Liver (tissue), 9 donors: ENCODE measurements around the gene ENTPD8. TPM values are rescaled to one million over a fixed set of nuclear protein-coding genes. Genes with fewer than 3 reads are reported as not detected.

Source experiments
- DNase-seq: peaks from one replicate; pipeline ENCODE4 v3.0.0-alpha.2; 2017; ENCODE audit warnings: low spot score
- H3K27ac ChIP-seq, 2 donors: one replicate each; pipeline ENCODE4 v1.7.0; 2013; ENCODE audit warnings: inconsistent platforms in 2 of 2, low read length in 2 of 2, control low read depth in 1 of 2, low read depth in 1 of 2, mild to moderate bottlenecking in 1 of 2
- H3K27me3 ChIP-seq, 4 donors: one replicate each; pipeline versions ENCODE4 v1.6.1 to v1.7.0; 2013; ENCODE audit warnings: low read length in 3 of 4, inconsistent platforms in 1 of 4, mild to moderate bottlenecking in 1 of 4, moderate library complexity in 1 of 4; ENCODE audit not compliant: control insufficient read depth in 4 of 4, insufficient read depth in 4 of 4
- H3K36me3 ChIP-seq, 4 donors: one replicate each; pipeline versions ENCODE4 v1.6.1 to v1.7.0; 2013; ENCODE audit warnings: low read length in 3 of 4, mild to moderate bottlenecking in 3 of 4, low read depth in 1 of 4, moderate library complexity in 1 of 4; ENCODE audit not compliant: control insufficient read depth in 4 of 4, insufficient read depth in 3 of 4
- H3K4me1 ChIP-seq, 4 donors: one replicate each; pipeline versions ENCODE4 v1.6.1 to v1.7.0; 2013; ENCODE audit warnings: low read length in 3 of 4, mild to moderate bottlenecking in 3 of 4, moderate library complexity in 1 of 4; ENCODE audit not compliant: control insufficient read depth in 4 of 4, insufficient read depth in 4 of 4
- H3K4me3 ChIP-seq, 3 donors: one replicate each; pipeline versions ENCODE4 v1.6.1 to v1.7.0; 2013; ENCODE audit warnings: low read length in 3 of 3, control low read depth in 1 of 3, low read depth in 1 of 3, mild to moderate bottlenecking in 1 of 3
- H3K9ac ChIP-seq, 2 donors: one replicate each; pipeline ENCODE4 v1.7.0; 2013; ENCODE audit warnings: low read length in 2 of 2, mild to moderate bottlenecking in 2 of 2, moderate library complexity in 2 of 2, control low read depth in 1 of 2, low read depth in 1 of 2
- H3K9me3 ChIP-seq, 4 donors: one replicate each; pipeline versions ENCODE4 v1.6.1 to v1.7.0; 2013; ENCODE audit warnings: low read length in 3 of 4; ENCODE audit not compliant: control insufficient read depth in 4 of 4
- ATF3 ChIP-seq: IDR thresholded peaks from 2 replicates; pipeline ENCODE4 v1.6.1; 2016; ENCODE audit warnings: antibody characterized with exemption
- CTCF ChIP-seq: fragments of 150-350 bp; IDR thresholded peaks from 2 replicates; pipeline ENCODE4 v1.5.1; 2017; ENCODE audit warnings: improper control_type of control experiment, low read depth, low read length; ENCODE audit not compliant: missing input control
- EGR1 ChIP-seq, 2 donors: IDR thresholded peaks; 2 replicates each; pipeline ENCODE4 v1.6.1; 2016 to 2018; ENCODE audit warnings: antibody characterized with exemption in 2 of 2, low read depth in 2 of 2
- FOXA1 ChIP-seq: IDR thresholded peaks from 2 replicates; pipeline ENCODE4 v1.6.1; 2016; ENCODE audit warnings: antibody characterized with exemption
- HNF4G ChIP-seq: IDR thresholded peaks from 2 replicates; pipeline ENCODE4 v1.6.1; 2016; ENCODE audit warnings: antibody characterized with exemption
- JUND ChIP-seq, 2 donors: IDR thresholded peaks; 2 replicates each; pipeline ENCODE4 v1.6.1; 2016; ENCODE audit warnings: antibody characterized with exemption in 2 of 2
- RAD21 ChIP-seq, 2 donors: IDR thresholded peaks; 2 replicates each; pipeline ENCODE4 v1.6.1; 2016; ENCODE audit warnings: antibody characterized with exemption in 2 of 2, mild to moderate bottlenecking in 2 of 2
- REST ChIP-seq: IDR thresholded peaks from 2 replicates; pipeline ENCODE4 v1.6.1; 2016; ENCODE audit warnings: antibody characterized with exemption, mild to moderate bottlenecking
- TAF1 ChIP-seq: conservative IDR thresholded peaks from 2 replicates; pipeline ENCODE4 v1.6.1; 2016; ENCODE audit warnings: antibody characterized with exemption, mild to moderate bottlenecking
- YY1 ChIP-seq: IDR thresholded peaks from 2 replicates; pipeline ENCODE4 v1.6.1; 2016; ENCODE audit warnings: antibody characterized with exemption, mild to moderate bottlenecking
- ZBTB33 ChIP-seq: IDR thresholded peaks from 2 replicates; pipeline ENCODE4 v1.6.1; 2016; ENCODE audit warnings: antibody characterized with exemption
- WGBS: extraction: QIAGEN DNeasy Blood & Tissue Kit; methylation state at CpG from one replicate; pipeline ENCODE4 v1.1.7; 2013; 5-methylcytosine and 5-hydroxymethylcytosine counted together
- polyA plus RNA-seq, 2 donors: library from polyadenylated mRNA; stranded (reverse) in 1 of 2; unstranded in 1 of 2; fragments of 200-250 nt in 1 of 2; fragments of >200 nt in 1 of 2; fragmentation: Nextera tagmentation in 1 of 2; extraction: Ambion mirVana in 1 of 2; gene quantifications; one replicate each; pipeline versions ENCODE4 v1.2.1 to v1.2.3, GENCODE V29; 2013 to 2015
- total RNA-seq, 2 donors: library from RNA; depleted of rRNA; stranded (reverse); fragments of >200 nt; gene quantifications; one replicate each; pipeline ENCODE4 v1.2.3, GENCODE V29; 2014
- TF ChIP-seq, protein P1 (sequence below): IDR thresholded peaks from 2 replicates; pipeline ENCODE4 v1.6.1; 2016; ENCODE audit warnings: antibody characterized with exemption
- donor health status: healthy.
- donor health status: healthy.
- donor health status: healthy.
- donor health status: healthy.
- donor health status: healthy.

Gene ENTPD8
- total and polyA plus RNA-seq, 4 donors: 1.6 to 6.2 (median 4.9) TPM

DNA sequence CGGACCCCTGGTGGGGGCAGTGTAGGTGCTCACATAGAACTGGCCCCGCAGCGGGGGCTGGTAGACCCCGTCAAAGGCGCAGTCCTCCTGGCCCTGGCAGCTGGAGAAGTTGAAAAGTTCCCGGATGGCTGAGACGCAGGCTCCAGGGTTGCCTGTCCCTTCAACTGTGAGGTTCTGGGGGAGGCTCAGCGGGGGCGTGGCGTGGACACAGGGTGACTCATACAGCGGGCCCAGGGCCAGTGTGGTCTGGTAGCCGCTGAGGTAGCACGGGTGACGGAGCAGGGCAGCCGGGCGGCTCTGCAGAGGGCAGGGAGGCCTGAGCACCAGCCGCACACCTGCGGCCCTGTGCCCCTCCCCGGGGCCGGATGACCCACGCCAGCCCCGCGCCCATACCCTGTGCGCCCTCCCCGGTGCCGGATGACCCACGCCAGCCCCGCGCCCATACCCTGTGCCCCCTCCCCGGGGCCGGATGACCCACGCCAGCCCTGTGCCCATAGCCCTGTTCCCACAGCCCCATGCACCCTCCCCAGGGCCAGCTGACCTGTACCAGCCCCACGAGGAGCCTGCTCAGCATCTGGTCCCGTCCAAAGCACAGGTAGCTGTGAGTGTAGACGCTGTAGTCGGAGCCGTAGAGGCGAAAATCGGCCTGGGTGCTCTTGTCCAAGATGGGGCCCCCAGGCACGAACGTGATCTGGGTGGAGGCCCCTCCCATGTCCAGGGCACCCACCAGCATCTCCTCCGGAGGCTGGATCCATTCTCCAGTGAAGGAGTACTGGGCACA lies 5.0 kb downstream of the ENTPD8 start:
- Histone ChIP-seq H3K27ac (no peak overlapping the region), H3K4me3 (no peak overlapping the region), H3K27me3 (no peaks in the 10 kb centered on the region), H3K9ac (no peak overlapping the region), H3K36me3 (no peaks in the 10 kb centered on the region), H3K9me3 (no peaks in the 10 kb centered on the region), H3K4me1 (peaks cover 0 to 4% (median 0%) of the 10 kb centered on the region in 4 donors)
- TF ChIP-seq YY1 (no peak), JUND (IDR thresholded peaks at IDR 0.05) (peak in 1 of 2 donors; percentile 38)
- 81% methylated on average over 42 of the region's 42 CpGs for WGBS
- no peak for DNase-seq

DNA sequence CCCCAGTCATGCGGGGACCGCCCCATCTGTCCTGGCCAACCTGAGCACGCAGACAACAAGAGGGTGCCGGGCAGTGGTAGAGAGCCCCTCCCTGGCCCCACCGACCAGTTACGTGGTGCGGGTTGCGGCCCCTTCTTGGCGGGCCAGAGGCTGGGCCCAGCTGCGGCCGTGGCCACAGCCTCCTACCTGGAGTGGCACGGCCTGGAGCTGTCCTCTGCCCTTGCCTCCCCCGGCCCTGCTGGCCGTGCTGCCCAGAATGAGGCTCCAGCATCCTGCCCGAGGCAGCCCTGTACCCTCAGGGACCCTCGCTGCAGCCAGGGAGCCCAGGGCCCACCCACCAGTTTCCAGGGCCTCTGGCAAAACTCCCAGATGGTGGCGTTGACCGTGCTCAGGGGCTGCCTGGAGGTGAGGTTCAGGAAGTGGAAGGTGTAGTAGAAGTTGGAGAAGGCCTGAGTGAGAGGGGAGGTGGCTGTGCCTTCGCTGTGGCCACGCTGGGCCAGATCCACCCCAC lies 5.7 kb downstream of the ENTPD8 start:
- Histone ChIP-seq H3K4me3 (no peak overlapping the region), H3K27ac (no peak overlapping the region), H3K9me3 (no peaks in the 10 kb centered on the region), H3K9ac (no peak overlapping the region), H3K36me3 (no peaks in the 10 kb centered on the region), H3K27me3 (no peaks in the 10 kb centered on the region), H3K4me1 (peaks cover 0 to 4% (median 0%) of the 10 kb centered on the region in 4 donors)
- no peak for DNase-seq
- 87% methylated on average over 20 of the region's 20 CpGs for WGBS
- TF ChIP-seq FOXA1 (no peak), REST (no peak), TAF1 (no peak), ZBTB33 (no peak), ATF3 (no peak), EGR1 (IDR thresholded peaks at IDR 0.05; ENCODE audit: low read depth in 2 of 2) (no peak), HNF4G (no peak), CTCF (no peak), RAD21 (IDR thresholded peaks at IDR 0.05) (no peak), YY1 (no peak)
- TF ChIP-seq, protein P1, sequence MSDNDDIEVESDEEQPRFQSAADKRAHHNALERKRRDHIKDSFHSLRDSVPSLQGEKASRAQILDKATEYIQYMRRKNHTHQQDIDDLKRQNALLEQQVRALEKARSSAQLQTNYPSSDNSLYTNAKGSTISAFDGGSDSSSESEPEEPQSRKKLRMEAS: no peak
